HG02610 (cell line): ENCODE results near the gene CWC22.
A peak's percentile ranks its signal among the peaks of the same experiment; 100 is the strongest.
"Not testable (repeated sequence)": the region's sequence is repeated elsewhere in the genome, so short reads cannot be mapped to it uniquely, and the experiment has no call there.

Experiments used
- ATAC-seq: cut with Tn5 transposase; IDR thresholded peaks from one replicate; pipeline ENCODE4 v1.9.1; 2021; ENCODE audit warnings: mild to moderate bottlenecking, moderate library complexity; ENCODE audit not compliant: unreplicated experiment

Gene CWC22

DNA sequence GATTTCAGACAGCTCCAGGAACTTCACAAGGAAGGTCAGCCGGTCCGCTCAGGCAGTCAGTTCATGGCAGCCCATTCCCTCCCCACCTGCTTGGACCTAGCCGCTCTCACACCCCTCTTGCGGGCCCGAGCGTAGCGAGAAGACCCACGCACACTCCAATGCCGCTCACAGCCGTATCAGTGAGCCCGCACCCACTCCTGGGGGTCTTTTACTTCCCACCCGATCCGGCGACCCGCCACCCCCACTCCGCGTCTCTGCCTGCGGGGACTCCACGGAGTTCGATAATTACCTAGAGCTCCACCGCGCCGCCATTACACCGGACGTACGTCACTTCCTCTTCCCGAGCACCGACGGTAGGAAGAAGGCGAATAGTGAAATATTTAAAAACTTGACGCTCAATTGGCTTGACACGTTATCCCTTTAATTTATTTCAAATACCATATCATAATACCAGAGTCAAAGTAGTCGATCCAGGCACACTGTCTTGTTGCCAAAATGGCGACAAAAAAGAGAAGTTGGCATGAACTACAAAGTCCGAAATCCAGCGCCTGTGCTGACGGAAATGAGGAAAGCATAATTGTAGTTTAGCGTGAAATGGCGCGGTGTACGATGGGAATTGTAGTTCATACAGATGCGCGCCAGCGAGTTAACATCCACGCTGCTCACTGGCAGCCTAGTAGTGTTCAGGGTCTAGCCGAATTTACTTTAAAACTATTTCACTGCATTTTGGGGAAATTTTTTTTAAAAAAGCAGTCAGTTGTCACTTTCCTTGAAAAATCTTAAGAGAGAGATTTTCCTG, at the start of gene CWC22:
TSS of gene CWC22 (minus strand) at position 517 of the 799 bp plus-strand sequence. CDS start 13,956 bp downstream, outside the sequence.
- ATAC-seq, result peak; percentile 97

DNA sequence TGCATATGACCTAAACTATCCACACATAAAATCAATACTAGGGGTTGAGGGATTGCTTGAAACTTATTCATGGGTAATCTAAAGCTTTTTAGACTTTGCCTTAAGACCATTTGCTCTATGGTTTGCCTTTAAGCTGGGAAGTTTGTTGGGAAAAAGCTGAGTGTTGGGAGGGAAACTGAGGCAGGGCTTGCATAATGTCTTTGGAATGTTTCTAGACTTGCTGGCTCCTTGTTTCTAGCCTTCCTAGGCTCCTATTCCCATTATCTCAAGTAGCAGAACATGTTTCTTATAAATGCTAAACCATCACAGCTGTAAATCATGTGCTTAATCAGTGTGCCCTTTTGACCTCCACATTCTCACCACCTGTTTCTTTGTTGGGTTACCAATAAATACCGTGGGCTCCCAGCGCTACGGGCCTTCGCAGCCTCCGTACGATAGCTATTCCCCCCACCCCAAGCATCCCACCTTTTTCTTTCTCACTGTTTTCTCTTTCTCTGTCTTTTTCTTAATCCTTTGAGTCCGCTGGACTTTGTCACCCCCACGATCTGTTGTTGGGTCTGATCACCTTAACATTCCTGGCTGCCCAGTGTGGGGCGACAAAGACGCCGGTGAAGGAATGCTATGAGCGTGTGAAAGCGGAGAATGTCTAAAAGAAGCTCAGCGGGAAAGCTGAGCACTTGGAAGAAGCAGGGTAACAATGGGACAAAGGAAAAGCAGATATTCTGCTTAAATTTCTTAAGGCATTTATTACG, 49.4 kb upstream of the CWC22 start:
- ATAC-seq, result no peak

DNA sequence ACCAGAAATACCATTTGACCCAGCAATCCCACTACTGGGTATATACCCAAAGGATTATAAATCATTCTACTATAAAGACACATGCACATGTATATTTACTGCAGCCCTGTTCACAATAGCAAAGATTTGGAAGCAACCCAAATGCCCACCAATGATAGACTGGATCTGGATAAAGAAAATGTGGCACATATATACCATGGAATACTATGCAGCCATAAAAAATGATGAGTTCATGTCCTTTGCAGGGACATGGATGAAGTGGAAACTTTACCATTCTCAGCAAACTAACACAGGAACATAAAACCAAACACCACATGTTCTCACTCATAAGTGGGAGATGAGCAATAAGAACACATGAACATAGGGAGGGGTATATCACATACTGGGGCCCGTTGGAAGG, 47.5 kb upstream of the CWC22 start:
- ATAC-seq, result not testable (repeated sequence)

DNA sequence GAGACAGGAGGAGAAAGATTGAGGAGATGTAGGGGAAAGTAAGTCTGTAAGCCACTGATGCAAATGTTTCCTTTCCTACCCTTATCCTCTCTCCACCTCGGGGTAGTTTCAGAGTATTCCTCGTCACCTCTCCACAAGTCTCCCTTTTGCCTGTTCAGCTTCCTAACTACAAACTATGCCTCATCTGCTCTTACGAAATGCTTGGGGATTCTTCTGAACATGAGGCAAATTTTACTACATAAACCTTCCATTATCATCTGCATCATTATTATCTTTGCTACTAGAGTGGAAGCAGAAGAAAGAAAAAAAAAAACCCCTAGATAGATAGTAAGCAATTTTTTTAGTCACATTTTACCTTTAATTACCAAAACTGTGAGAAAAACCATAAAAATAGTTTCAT, 43.1 kb upstream of the CWC22 start:
- no peak for ATAC-seq

DNA sequence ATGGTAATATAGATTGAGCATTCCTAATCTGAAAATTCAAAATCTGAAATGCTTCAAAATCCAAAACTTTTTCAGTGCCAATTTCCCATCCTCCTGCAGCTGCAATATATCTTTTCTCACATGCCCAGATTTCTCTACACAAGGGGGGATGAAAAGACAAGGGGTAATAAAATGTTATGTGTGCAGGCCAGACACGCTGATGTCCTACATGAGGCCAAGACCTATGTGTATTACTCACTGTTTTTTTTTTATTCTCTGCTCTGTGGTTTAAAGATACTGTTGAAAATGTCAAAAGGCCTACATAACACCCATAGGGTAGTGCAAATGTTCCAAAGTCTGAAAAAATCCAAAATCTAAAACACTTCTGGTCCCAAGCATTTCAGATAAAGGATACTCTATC, 41.2 kb upstream of the CWC22 start:
- no peak for ATAC-seq

DNA sequence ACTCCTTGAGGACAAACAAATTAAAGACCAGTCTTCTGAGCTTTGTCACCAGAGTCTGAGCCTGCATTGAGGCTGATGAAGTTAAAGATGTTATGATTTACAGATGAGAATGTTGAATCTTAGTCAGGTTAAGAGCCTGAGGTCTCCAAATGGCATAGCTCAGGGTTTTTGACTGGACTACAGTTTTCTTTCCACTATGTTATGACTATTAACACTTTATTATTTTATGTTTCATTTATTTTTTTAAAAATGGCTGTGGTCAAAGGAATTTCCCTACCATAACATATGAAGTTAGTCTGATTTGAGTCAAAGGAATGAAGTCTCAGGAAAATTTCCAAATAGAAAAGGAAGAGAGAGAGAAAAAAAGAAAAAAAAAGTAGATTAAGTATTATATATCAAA, 39.7 kb upstream of the CWC22 start:
- no peak for ATAC-seq

DNA sequence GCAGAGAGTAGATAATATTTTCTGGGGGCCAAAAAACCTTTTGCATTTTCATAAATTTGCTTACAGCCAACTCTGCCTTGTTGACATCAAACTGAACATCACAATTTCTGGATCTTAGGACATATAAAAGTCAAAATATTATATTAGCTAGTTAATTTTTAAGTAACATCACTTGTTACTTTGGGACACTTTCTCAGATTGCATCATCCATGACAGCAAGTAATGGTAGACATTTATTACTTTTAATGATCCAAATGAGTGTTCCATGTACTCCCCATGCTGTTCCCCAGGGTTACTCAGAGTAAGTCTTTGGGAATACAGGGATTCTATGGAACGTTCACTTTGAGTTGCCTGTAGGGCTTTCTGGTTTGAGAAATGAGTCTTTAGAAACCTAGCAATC, 39.1 kb upstream of the CWC22 start:
- no peak for ATAC-seq

DNA sequence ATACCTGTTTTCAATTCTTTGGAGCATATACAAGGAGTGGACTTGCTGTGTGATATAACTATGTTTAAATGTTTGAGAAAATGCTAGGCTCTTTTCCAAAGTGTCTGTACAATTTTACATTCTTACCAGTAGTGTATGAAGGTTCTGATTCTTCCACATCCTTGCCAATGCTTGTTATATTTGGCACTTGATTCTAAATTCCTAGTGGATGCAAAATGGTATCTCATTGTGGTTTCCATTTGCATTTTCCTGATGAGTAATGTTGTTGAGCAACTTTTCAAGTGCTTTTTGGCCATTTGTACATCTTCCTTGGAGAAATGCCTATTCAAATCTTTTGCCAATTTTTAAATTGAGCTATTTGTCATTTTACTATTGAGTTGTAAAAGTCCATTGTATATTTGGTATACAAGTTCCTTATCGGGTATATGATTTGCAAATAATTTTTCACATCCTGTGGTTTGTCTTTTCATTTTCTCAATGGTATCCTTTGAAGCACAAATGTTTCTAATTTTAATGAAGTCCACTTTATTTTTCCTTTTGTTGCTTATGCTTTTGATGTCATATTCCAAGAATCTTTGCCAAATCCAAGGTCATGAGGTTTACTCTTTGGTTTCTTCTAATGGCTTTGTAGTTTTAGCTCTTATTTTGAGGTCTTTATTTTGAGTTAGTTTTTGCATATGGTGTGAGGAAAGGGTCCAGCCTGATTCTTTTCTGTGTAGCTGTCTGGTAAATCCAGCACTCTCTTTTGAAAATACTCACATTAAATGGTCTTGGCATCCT, 33.2 kb upstream of the CWC22 start:
- ATAC-seq, result no peak

DNA sequence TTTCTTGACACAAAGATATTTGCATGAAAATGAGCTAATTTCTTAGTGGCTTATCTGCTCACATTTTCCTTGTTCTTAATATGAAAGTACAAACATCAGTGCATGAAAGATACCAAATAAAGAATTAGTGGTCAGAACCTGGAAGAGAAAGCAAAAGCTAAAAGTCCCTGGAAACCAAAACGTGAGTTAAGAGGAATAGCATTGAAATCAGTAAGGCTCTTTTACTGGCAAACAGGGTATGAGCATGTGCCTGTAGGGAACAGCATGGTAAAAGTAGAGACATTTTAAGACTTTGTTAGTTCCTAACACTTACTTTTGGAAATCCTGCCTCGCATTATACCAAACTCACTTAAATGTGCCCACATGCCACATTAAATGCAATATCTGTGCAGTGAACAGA, 31.9 kb upstream of the CWC22 start:
- no peak for ATAC-seq

DNA sequence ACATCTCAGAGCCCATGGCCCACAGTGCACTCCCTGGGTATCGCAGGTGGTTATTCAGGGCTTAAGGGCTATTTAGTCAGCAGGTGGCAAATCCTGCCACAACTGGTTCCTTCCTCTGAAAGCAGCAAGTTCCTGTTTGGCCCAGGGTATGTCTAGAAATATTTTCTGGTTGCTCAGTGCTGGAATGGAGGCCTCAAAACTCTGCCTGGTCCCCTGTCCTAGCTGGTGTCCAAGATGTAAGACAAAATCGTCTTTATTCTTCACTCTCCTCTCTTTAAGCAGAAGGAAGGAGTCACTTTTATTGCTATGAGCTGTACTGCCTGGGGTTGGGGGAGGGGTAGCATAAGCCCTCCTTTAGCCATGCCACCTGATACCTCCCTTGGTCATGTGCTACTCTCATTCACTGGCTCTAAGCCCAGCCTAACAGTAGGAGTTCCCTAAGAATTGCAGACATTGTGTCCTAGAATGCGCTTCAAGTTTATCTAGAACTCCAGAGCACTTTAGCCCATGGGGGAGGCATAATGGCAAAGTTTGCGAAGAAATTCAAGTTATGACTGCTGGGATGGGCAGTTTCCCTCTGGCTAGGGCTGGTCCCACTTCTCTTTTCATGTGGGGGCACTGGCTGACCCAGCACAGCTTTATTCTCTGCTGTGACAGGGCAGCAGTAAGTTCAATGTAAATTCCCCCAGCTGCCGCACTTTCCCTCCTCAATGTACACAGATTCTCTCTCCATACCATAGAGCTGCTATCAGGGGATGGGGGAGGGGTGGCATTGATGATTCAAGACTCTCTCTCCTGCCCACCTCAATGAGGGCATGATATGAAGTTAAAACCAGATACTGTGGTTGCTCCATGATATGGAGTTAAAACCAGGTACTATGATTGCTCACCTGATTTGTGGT, 27.1 kb upstream of the CWC22 start:
- no peak for ATAC-seq

DNA sequence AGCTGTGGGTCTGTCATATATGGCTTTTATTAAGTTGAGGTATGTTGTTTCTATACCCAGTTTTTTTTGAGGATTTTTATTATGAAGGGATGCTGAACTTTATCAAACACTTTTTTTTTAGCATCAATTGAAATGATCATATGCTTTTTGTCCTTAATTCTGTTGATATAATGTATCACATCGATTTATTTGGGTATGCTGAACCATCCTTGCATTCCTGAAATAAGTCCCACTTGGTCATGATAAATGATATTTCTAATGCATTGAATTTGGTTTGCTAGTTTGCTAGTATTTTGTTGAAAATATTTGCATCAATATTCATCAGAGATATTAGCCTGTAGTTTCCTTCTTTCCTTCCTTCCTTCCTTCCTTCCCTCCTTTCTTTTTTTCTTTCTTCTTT, 22.5 kb upstream of the CWC22 start:
- no peak for ATAC-seq

DNA sequence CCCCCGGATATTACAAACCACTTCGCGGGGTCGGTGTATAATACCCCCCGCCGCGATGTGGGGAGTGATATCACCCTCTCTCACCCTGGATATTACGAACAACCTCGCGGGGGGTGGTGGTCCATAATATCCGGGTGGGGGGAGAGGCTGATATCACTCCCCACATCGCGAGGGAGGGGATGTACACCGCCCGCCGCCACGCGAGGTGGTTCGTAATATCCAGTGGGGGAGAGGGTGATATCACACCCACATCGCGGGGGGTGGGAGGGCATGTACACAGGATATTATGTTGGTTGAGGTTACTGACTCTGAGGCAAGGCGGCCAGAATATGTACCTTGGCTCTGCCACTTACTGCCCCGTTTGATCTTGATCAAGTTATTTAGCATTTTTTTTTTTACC, 14.8 kb upstream of the CWC22 start:
- no peak for ATAC-seq

DNA sequence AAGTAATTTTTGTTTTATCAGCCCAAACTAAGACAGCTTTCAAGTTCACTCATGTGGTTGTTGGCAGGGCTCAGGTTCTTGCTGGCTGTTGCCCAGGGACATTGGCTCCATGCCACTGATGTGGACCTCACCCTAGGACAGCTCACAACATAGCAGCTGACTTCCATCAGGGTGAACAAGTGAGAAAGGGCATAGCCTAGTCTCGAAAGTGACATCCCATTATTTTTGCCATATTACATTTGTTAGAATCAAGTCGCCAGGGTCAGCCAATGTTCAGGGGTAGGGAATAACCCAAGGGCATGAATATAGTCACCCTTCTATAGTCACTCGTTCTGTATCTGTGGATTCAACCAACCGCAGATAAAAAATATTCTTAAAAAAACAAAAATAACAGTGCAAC, 10.7 kb upstream of the CWC22 start:
- ATAC-seq, result no peak

DNA sequence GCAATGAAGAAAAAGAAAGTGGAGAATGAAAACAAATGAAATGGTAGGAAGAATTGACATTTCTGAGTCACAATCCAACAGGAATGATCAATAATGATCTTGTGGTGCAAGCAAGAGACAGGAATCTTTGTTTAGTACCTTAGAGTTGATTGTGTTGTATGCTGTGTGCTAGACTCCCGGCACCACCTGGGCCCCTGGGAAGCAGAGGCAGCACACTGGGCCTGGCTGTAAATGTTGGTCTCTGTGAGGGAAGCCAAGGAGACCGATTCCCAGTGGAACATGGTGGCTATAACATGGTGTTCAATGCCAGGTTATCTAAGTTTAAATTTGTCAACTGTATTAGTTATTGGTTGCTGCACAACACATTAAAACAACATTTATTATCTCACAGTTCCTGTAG, 9.8 kb upstream of the CWC22 start:
- ATAC-seq, result no peak

DNA sequence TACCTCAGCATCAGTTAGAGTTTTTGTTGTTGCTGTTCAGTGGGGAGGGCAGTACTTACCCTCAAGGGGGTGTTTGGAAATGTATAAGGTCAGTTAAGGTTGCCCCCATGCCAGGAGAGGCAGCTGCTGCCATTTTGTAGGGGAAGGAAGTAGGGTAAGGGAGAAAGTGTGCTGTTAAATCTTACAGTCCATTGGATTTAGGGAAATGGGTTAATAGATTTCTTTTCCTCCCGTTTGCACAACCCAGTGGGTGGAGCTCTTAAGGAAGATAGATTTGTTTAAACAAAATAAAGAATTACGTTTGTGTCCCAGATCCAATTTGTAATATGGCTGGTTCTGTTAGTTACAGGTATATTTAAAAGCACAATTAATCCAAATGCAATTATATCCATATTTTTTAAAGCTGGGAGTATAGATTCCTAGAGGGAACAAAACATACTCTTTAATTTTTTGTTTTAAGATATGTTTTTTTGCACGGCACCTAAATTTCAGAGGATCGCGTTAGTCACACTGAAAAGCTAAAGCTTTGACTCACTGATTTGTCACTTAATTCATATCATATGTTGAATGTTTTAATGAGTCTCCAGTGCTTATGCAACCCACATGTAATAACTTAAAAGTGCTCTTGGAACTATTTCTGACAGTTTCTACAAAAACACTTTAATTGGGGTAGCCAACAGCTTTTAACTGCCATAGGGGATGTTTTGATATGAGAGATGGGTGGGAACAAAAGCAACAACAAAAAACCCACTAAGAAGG, 9.0 kb upstream of the CWC22 start:
- no peak for ATAC-seq

DNA sequence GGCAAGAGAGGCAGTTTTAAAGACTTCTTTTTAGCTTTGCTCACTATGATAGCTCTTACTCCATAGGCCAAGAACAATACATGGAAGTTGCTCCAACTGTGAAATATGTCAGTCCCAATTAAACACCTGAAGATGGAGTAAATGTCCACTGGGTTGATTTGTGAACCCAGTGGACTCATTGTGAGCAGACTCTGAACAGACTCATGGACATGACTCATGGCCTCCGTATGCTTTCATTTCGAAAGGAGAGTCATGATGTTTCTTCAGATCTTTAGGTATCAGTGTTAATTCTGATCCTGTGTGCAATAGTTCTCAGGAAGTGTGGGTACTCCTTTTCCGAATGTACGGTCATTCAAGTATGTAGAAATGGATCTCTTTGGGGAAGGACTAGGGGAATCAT, 5.4 kb upstream of the CWC22 start:
- no peak for ATAC-seq

DNA sequence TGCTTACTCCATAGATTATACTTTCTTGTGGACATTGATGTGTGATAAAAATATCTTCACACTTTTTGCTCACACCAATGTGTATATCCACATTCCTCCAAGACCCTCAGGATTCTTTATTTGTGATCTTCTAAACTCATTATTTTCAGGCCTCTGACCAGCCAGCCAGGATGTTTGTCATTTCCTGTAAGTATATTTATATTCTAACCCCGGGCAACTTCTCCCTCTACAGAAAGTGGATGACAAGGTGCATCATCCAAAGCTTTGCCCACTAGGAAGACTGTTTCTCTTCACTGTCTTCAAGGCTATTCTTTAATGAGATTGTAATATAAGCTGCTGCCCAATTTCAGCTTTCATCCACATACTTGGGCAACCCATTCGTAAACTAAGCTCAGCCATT, 3.6 kb upstream of the CWC22 start:
- no peak for ATAC-seq

DNA sequence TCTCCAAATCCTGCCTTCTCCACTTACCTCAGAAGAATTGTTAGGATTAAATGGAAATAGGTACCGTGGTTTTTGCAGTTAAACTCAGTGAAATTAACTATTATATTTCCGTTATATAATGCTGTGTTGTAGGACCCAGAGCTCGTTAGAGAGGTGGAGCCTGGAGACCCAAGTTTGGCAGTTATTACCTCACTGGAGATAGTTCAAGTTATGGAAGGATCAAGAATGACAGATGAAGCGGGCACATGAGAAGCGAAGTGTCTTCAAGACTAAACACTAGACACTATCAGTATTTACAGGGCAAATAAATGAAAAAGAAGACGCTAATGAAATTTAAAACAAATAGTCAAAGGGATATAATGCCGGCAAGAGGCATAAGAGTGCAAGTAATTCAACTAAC, 866 bp downstream of the CWC22 start:
- no peak for ATAC-seq

DNA sequence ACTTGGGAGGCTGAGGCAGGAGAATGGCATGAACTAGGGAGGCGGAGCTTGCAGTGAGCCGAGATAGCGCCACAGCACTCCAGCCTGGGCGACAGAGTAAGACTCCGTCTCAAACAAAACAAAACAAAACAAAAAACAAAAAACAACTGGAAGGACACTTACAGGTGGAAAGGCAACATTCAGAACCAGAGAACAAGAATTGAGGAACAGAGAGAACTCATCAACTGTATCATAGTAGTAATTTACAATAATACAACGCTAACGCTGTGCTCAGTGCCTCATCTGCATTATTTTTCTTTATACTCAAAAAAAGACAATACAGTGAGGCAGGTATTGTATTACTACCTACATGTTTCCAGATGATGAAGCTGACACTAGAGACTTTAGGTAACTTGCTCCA, 1.6 kb downstream of the CWC22 start:
- not testable (repeated sequence) for ATAC-seq

DNA sequence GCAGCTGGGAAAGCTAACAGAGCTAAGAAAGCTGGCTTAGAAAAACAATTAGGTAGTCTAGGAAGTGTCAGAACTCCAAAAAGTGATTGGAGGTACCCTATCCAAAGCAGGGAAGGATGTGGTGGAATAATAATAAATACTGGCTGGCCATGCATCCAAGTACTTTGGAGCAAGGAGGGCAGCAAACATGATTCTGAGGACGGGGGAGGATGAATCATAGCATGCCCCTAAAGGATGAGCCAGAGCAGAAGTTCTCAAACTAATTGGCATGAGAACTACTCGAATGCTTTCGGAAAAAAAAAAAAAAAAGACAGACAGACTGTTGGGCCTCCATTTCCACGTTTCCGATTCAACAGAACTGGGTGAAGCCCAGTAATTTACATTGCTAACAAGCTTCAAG, 2.4 kb downstream of the CWC22 start:
- ATAC-seq, result no peak
